Prostate gland (tissue), 2 donors: ENCODE data around the gene CAMTA2. TPM values are rescaled to one million over a fixed set of nuclear protein-coding genes. Genes with fewer than 3 reads are reported as not detected.

Experiments used
- DNase-seq: peaks from one replicate; pipeline ENCODE4 v3.0.0-alpha.2; 2019; ENCODE audit warnings: low spot score
- H3K27ac ChIP-seq, 2 donors: fragments of 200-600 bp; sonication (generic); 2 replicates each; pipeline ENCODE4 v1.5.1; 2017 to 2019
- H3K27me3 ChIP-seq: fragments of 200-600 bp; sonication (generic); replicated peaks from 2 replicates; pipeline ENCODE4 v1.5.1; 2019; ENCODE audit not compliant: insufficient read depth
- H3K36me3 ChIP-seq, 2 donors: fragments of 200-600 bp; sonication (generic); 1 replicate in 1 of 2; 2 replicates in 1 of 2; pipeline versions ENCODE4 v1.5.1 to v1.8.1; 2017 to 2019
- H3K4me1 ChIP-seq: fragments of 200-600 bp; sonication (generic); replicated peaks from 2 replicates; pipeline ENCODE4 v1.5.1; 2019
- H3K4me3 ChIP-seq, 2 donors: fragments of 200-600 bp; sonication (generic); 2 replicates each; pipeline ENCODE4 v1.5.1; 2017 to 2019
- H3K9me3 ChIP-seq: fragments of 200-600 bp; sonication (generic); 2 replicates; pipeline ENCODE4 v1.5.1; 2017
- CTCF ChIP-seq, 4 experiments: fragments of 200-600 bp in 2 of 4; fragments of 450-650 bp in 2 of 4; sonication (generic) in 2 of 4; IDR thresholded peaks; 1 replicate in 3 of 4; 2 replicates in 1 of 4; pipeline ENCODE4 v1.5.1; 2016 to 2019; ENCODE audit warnings: antibody characterized with exemption in 4 of 4, mild to moderate bottlenecking in 2 of 4, moderate library complexity in 2 of 4
- POLR2A ChIP-seq: fragments of 450-650 bp; IDR thresholded peaks from one replicate; pipeline ENCODE4 v1.6.1; 2016; ENCODE audit warnings: antibody characterized with exemption, mild to moderate bottlenecking
- POLR2AphosphoS5 ChIP-seq: sonication (generic); formaldehyde crosslinking; IDR thresholded peaks from one replicate; pipeline ENCODE4 v1.6.1; 2017; ENCODE audit warnings: antibody characterized with exemption
- WGBS: methylation state at CpG from one replicate; pipeline ENCODE4 v1.1.5; 2018; 5-methylcytosine and 5-hydroxymethylcytosine counted together
- intact Hi-C: fragments of 100-400 bp; cut with DNase I; formaldehyde crosslinking; loops from one replicate; pipeline ENCODE4 v1.14.2; 2022
- total RNA-seq, 2 donors: library from RNA; depleted of rRNA; stranded (reverse); fragments of >200 nt; gene quantifications; one replicate each; pipeline ENCODE4 v1.1.0, GENCODE V29; 2016

Gene CAMTA2
- total RNA-seq, 2 donors from 2014 or later, result 13.6 to 40.2 TPM

GRCh38 chr17:4973256-4974114 lies 14.0 kb downstream of the CAMTA2 start:
- TF ChIP-seq CTCF (IDR thresholded peaks at IDR 0.05) (no peak), POLR2AphosphoS5 (no peak), POLR2A (no peak)
- H3K9me3 ChIP-seq, result no peaks in the 10 kb centered on the region
- H3K4me3 ChIP-seq, result no peak overlapping the region
- WGBS, result 92% methylated on average over 10 of the region's 10 CpGs
- no peaks in the 10 kb centered on the region for H3K27me3 ChIP-seq
- no peak overlapping the region for H3K27ac ChIP-seq
- H3K36me3 ChIP-seq, result peaks cover 8 to 12% of the 10 kb centered on the region in 2 donors
- intact Hi-C loops, result no loop called here
- no peak for DNase-seq
- peaks cover 8% of the 10 kb centered on the region for H3K4me1 ChIP-seq

GRCh38 chr17:4972752-4973151 lies 14.7 kb downstream of the CAMTA2 start:
- no peaks in the 10 kb centered on the region for H3K27me3 ChIP-seq
- no peak overlapping the region for H3K4me3 ChIP-seq
- DNase-seq, result no peak
- 72% methylated on average over 12 of the region's 12 CpGs for whole genome bisulfite sequencing
- peaks cover 8 to 12% of the 10 kb centered on the region in 2 donors for H3K36me3 ChIP-seq
- no peaks in the 10 kb centered on the region for H3K9me3 ChIP-seq
- peaks cover 12% of the 10 kb centered on the region for H3K4me1 ChIP-seq
- no peak overlapping the region for H3K27ac ChIP-seq
- TF ChIP-seq POLR2A (no peak), CTCF (IDR thresholded peaks at IDR 0.05) (no peak), POLR2AphosphoS5 (no peak)
- intact Hi-C loops, result no loop called here

DNA sequence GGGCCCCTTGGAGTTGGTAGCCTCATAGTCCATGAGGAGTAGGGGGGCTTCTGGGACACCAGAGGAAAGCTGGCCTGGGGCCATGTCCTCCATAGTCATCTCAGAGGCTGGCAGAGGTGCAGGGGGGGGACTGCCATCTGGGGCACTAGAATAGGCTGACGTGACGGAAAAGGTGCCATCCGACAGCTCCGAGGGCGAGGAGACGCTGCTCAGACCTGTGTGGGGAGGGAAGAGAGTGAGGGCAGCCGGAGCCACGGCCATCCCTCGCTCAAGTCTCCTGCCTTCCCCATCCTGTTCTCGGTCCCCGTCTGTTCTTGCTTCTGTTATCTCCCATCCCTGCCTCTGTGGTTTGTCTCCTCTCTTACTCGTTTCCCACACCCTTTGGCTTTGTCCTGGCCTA lies 15.2 kb downstream of the CAMTA2 start:
- Histone ChIP-seq H3K27ac (no peak overlapping the region), H3K9me3 (no peaks in the 10 kb centered on the region), H3K27me3 (no peaks in the 10 kb centered on the region), H3K4me1 (peaks cover 12% of the 10 kb centered on the region), H3K4me3 (no peak overlapping the region), H3K36me3 (peaks cover 8% of the 10 kb centered on the region in 2 donors)
- intact Hi-C loops, result no loop called here
- no peak for DNase-seq
- WGBS, result 91% methylated on average over 12 of the region's 12 CpGs
- TF ChIP-seq CTCF (IDR thresholded peaks at IDR 0.05) (no peak), POLR2A (no peak), POLR2AphosphoS5 (no peak)

DNA sequence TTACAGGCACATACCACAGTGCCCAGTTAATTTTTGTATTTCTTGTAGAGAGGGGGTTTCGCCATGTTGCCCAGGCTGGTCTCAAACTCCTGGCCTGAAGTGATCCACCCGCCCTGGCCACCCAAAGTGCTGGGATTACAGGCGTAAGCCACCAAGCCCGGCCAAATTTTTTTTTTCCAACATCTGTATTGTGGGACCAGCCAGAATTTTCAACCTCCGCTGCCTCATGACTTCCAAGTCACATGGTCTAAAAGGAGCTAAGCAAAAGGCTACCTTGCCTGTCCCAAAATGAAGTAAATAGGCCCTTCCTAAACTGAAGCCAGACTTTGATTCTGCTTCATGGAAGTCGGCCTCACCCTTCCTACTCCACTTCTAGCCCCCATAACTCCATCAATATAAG lies 15.6 kb downstream of the CAMTA2 start:
- intact Hi-C loops, result no loop called here

More for the DNA sequence above, 15.6 kb downstream of the CAMTA2 start:
- DNase-seq, result no peak
- WGBS, result 93% methylated on average over 6 of the region's 6 CpGs
- H3K27ac ChIP-seq, result no peak overlapping the region
- H3K27me3 ChIP-seq, result no peaks in the 10 kb centered on the region
- H3K36me3 ChIP-seq, result peaks cover 4 to 8% of the 10 kb centered on the region in 2 donors
- H3K4me1 ChIP-seq, result peaks cover 12% of the 10 kb centered on the region
- TF ChIP-seq POLR2A (no peak), POLR2AphosphoS5 (no peak), CTCF (IDR thresholded peaks at IDR 0.05) (no peak)
- no peak overlapping the region for H3K4me3 ChIP-seq
- H3K9me3 ChIP-seq, result no peaks in the 10 kb centered on the region
